Neural cell (in vitro differentiated cells): ENCODE measurements around the gene MEIS1. TPM values are rescaled to one million over a fixed set of nuclear protein-coding genes. Genes with fewer than 3 reads are reported as not detected.

Experiments
- H2AFZ ChIP-seq: fragments of 200-600, 300-800 bp; sonication (generic), shearing (Covaris generic); 2 replicates; pipeline ENCODE4 v1.6.0; 2014; ENCODE audit warnings: low read depth, mild to moderate bottlenecking, antibody characterized with exemption, low read length, moderate library complexity
- H3F3A ChIP-seq: fragments of 200-600 bp; shearing (Covaris generic); 2 replicates; pipeline ENCODE4 v1.6.1; 2016; ENCODE audit warnings: mild to moderate bottlenecking, moderate library complexity, mixed read lengths, antibody characterized with exemption, low read length; ENCODE audit not compliant: insufficient read depth, poor library complexity, severe bottlenecking
- H3K27ac ChIP-seq: fragments of 200-600, 300-800 bp; sonication (generic), shearing (Covaris generic); 2 replicates; pipeline ENCODE4 v1.5.1; 2014; ENCODE audit warnings: mild to moderate bottlenecking, low read length, moderate library complexity
- H3K27me3 ChIP-seq: fragments of 300-800, 200-600 bp; sonication (generic), shearing (Covaris generic); 2 replicates; pipeline ENCODE4 v1.6.0; 2014; ENCODE audit warnings: mild to moderate bottlenecking, low read depth, low read length, moderate library complexity; ENCODE audit not compliant: insufficient read depth
- H3K36me3 ChIP-seq: fragments of 300-800, 200-600 bp; sonication (generic), shearing (Covaris generic); 2 replicates; pipeline ENCODE4 v1.5.1; 2014; ENCODE audit warnings: mild to moderate bottlenecking, antibody characterized with exemption, low read length, moderate library complexity; ENCODE audit not compliant: insufficient read depth
- H3K4me2 ChIP-seq: fragments of 300-800, 200-600 bp; sonication (generic), shearing (Covaris generic); 2 replicates; pipeline ENCODE4 v1.6.0; 2014; ENCODE audit warnings: mild to moderate bottlenecking, low read length
- H3K4me3 ChIP-seq: fragments of 300-800, 200-600 bp; sonication (generic), shearing (Covaris generic); 2 replicates; pipeline ENCODE4 v1.5.1; 2014; ENCODE audit warnings: mild to moderate bottlenecking, low read length, moderate library complexity
- H3K79me2 ChIP-seq: fragments of 200-600 bp; shearing (Covaris generic); replicated peaks from 2 replicates; pipeline ENCODE4 v1.6.0; 2014; ENCODE audit warnings: mild to moderate bottlenecking, low read length, moderate library complexity; ENCODE audit not compliant: insufficient read depth
- H3K9ac ChIP-seq: fragments of 300-800, 200-600 bp; sonication (generic), shearing (Covaris generic); 2 replicates; pipeline ENCODE4 v1.6.1; 2016; ENCODE audit warnings: mild to moderate bottlenecking, low read length, mixed read lengths
- H3K9me2 ChIP-seq: fragments of 200-600 bp; shearing (Covaris generic); 2 replicates; pipeline ENCODE4 v1.6.1; 2016; ENCODE audit warnings: mild to moderate bottlenecking, low read length, mixed read lengths; ENCODE audit not compliant: insufficient read depth
- H3K9me3 ChIP-seq: fragments of 200-600, 300-800 bp; sonication (generic), shearing (Covaris generic); 2 replicates; pipeline ENCODE4 v1.6.1; 2016; ENCODE audit warnings: mild to moderate bottlenecking, mixed run types, low read length, moderate library complexity, mixed read lengths
- H4K20me1 ChIP-seq: fragments of 200-600 bp; shearing (Covaris generic); 2 replicates; pipeline ENCODE4 v1.6.1; 2016; ENCODE audit warnings: mild to moderate bottlenecking, mixed run types; ENCODE audit not compliant: insufficient read depth
- EP300 ChIP-seq: fragments of 450-650 bp; conservative IDR thresholded peaks from 2 replicates; pipeline ENCODE4 v1.6.1; 2014; ENCODE audit warnings: antibody characterized with exemption, mild to moderate bottlenecking, moderate library complexity; ENCODE audit not compliant: poor library complexity, severe bottlenecking
- EZH2 ChIP-seq: fragments of 200-600, 300-800 bp; shearing (Covaris generic), sonication (generic); IDR thresholded peaks from 2 replicates; pipeline ENCODE4 v1.6.1; 2014; ENCODE audit warnings: antibody characterized with exemption, low read length, borderline replicate concordance, mild to moderate bottlenecking; ENCODE audit not compliant: insufficient read depth, poor library complexity, severe bottlenecking
- MXI1 ChIP-seq: fragments of 450-650 bp; conservative IDR thresholded peaks from 2 replicates; pipeline ENCODE4 v1.6.1; 2014; ENCODE audit warnings: antibody characterized with exemption, mild to moderate bottlenecking; ENCODE audit not compliant: poor library complexity, severe bottlenecking
- POLR2AphosphoS5 ChIP-seq: IDR thresholded peaks from 2 replicates; pipeline ENCODE4 v1.6.1; 2012
- RAD21 ChIP-seq: fragments of 450-650 bp; conservative IDR thresholded peaks from 2 replicates; pipeline ENCODE4 v1.6.1; 2014; ENCODE audit warnings: antibody characterized with exemption, mild to moderate bottlenecking, moderate library complexity
- SMC3 ChIP-seq: fragments of 450-650 bp; conservative IDR thresholded peaks from 2 replicates; pipeline ENCODE4 v1.6.1; 2014; ENCODE audit warnings: antibody characterized with exemption, mild to moderate bottlenecking, moderate library complexity; ENCODE audit not compliant: poor library complexity
- TAF1 ChIP-seq: IDR thresholded peaks from 2 replicates; pipeline ENCODE4 v1.6.1; 2012; ENCODE audit warnings: low read depth
- polyA plus RNA-seq: library from polyadenylated mRNA; depleted of rRNA; stranded (reverse); fragments of >200 nt; gene quantifications from 2 replicates; pipeline ENCODE4 v1.2.3, GENCODE V29; 2014
- TF ChIP-seq, protein P1 (sequence below): fragments of 450-650 bp; IDR thresholded peaks from 2 replicates; pipeline ENCODE4 v1.5.1; 2014; ENCODE audit warnings: antibody characterized with exemption, mild to moderate bottlenecking, moderate library complexity; ENCODE audit not compliant: poor library complexity, severe bottlenecking
- TF ChIP-seq, protein P2 (sequence below): IDR thresholded peaks from 2 replicates; pipeline ENCODE4 v1.6.1; 2012; ENCODE audit warnings: borderline replicate concordance

MEIS1 gene
- polyA plus RNA-seq, 1 donor from 2014 or later: 46.5 TPM

DNA sequence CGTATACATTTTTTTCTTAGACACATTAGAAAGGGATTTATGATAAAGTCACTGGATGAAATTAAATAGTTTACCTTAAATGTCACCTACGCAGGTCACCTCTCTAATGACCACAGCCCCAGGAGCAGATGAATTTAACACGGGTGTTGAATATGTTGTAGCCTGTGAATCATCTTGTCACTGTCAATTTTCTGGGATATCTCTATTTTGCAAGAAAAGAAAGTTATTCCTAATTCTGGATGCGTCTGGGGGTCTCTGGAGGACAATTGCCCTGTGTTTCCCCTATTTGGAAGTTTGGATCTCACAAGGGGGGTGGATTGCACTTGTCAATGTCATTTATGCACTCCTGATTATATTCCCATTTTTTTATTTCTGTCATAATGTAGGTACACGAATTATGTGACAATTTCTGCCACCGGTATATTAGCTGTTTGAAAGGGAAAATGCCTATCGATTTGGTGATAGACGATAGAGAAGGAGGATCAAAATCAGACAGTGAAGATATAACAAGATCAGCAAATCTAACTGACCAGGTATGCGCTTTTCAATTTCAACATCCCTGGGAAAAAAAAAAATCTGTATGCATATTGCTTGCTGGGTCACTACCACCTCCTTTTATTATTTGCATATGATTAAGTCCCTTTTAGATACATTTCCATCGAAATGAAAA, 7.7 kb downstream of the MEIS1 start:
- no peak overlapping the region for H3K4me2 ChIP-seq
- H3K36me3 ChIP-seq: no peaks in the 10 kb centered on the region
- peak overlapping the region; percentile 86 for H3K4me3 ChIP-seq
- H3K9me3 ChIP-seq: no peaks in the 10 kb centered on the region
- TF ChIP-seq EZH2 (no peak), EP300 (no peak), RAD21 (no peak), POLR2AphosphoS5 (no peak), MXI1 (no peak), TAF1 (no peak), SMC3 (no peak)
- TF ChIP-seq, protein P1, sequence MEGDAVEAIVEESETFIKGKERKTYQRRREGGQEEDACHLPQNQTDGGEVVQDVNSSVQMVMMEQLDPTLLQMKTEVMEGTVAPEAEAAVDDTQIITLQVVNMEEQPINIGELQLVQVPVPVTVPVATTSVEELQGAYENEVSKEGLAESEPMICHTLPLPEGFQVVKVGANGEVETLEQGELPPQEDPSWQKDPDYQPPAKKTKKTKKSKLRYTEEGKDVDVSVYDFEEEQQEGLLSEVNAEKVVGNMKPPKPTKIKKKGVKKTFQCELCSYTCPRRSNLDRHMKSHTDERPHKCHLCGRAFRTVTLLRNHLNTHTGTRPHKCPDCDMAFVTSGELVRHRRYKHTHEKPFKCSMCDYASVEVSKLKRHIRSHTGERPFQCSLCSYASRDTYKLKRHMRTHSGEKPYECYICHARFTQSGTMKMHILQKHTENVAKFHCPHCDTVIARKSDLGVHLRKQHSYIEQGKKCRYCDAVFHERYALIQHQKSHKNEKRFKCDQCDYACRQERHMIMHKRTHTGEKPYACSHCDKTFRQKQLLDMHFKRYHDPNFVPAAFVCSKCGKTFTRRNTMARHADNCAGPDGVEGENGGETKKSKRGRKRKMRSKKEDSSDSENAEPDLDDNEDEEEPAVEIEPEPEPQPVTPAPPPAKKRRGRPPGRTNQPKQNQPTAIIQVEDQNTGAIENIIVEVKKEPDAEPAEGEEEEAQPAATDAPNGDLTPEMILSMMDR: no peak
- TF ChIP-seq, protein P2, sequence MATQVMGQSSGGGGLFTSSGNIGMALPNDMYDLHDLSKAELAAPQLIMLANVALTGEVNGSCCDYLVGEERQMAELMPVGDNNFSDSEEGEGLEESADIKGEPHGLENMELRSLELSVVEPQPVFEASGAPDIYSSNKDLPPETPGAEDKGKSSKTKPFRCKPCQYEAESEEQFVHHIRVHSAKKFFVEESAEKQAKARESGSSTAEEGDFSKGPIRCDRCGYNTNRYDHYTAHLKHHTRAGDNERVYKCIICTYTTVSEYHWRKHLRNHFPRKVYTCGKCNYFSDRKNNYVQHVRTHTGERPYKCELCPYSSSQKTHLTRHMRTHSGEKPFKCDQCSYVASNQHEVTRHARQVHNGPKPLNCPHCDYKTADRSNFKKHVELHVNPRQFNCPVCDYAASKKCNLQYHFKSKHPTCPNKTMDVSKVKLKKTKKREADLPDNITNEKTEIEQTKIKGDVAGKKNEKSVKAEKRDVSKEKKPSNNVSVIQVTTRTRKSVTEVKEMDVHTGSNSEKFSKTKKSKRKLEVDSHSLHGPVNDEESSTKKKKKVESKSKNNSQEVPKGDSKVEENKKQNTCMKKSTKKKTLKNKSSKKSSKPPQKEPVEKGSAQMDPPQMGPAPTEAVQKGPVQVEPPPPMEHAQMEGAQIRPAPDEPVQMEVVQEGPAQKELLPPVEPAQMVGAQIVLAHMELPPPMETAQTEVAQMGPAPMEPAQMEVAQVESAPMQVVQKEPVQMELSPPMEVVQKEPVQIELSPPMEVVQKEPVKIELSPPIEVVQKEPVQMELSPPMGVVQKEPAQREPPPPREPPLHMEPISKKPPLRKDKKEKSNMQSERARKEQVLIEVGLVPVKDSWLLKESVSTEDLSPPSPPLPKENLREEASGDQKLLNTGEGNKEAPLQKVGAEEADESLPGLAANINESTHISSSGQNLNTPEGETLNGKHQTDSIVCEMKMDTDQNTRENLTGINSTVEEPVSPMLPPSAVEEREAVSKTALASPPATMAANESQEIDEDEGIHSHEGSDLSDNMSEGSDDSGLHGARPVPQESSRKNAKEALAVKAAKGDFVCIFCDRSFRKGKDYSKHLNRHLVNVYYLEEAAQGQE: no peak
- H3K27me3 ChIP-seq: peaks cover 17% of the 10 kb centered on the region
- no peaks in the 10 kb centered on the region for H3F3A ChIP-seq
- H2AFZ ChIP-seq: no peak overlapping the region
- H3K9me2 ChIP-seq: no peaks in the 10 kb centered on the region
- no peaks in the 10 kb centered on the region for H4K20me1 ChIP-seq
- H3K27ac ChIP-seq: peak overlapping the region; percentile 8
- peak overlapping the region; percentile 42 for H3K9ac ChIP-seq
- H3K79me2 ChIP-seq: peaks cover 92% of the 10 kb centered on the region

DNA sequence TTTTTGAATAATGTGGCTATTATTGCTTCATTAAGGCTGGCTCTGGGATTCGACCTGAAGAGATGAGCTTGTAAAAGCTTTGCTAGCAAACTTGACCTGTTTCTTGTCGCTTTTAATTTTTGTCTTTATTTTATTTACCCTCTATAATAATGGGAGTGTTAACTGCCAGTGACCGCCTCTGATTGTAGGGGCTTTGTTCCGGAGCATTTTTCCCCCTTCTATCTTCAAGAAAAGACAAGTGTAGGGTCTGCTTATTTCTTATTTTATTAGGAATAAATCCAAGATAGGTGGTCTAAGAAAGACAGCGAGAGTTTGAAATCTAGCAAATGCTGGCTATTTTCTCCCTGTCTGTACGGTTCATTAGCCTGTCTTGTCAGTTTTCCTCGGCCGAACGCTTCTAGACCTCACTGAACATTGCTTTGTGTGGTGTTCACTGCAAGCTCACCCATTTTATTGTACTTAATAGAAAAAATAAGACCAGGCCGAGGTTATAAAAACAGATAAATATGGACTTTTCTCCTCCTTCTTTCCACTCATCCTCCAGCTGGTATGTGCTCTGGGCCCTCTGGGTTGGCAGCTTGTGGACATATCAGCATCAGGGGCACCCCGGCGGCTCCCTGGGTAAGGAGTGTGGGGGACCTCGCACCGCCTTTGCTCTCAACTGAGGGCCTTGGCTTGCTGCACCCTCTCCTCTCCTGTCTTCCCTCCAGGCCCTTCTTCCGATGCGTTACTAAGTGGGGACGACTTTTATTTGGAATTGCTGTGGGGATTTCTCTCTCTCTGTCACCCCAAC, 8.5 kb downstream of the MEIS1 start:
- Histone ChIP-seq H3K9me3 (no peaks in the 10 kb centered on the region), H3K4me2 (no peak overlapping the region), H3K4me3 (peak overlapping the region; percentile 86), H3K36me3 (no peaks in the 10 kb centered on the region), H3K27me3 (peaks cover 17% of the 10 kb centered on the region), H2AFZ (no peak overlapping the region), H4K20me1 (no peaks in the 10 kb centered on the region), H3K9me2 (no peaks in the 10 kb centered on the region), H3F3A (no peaks in the 10 kb centered on the region), H3K27ac (peak overlapping the region; percentile 8), H3K9ac (peak overlapping the region; percentile 42), H3K79me2 (peaks cover 92% of the 10 kb centered on the region)
- TF ChIP-seq, protein P1: no peak
- TF ChIP-seq TAF1: no peak
- TF ChIP-seq SMC3: no peak
- no peak for TF ChIP-seq EZH2
- no peak for TF ChIP-seq MXI1
- TF ChIP-seq EP300: no peak
- TF ChIP-seq RAD21: no peak
- no peak for TF ChIP-seq POLR2AphosphoS5
- TF ChIP-seq, protein P2: no peak
